Kidney epithelial cell (primary cell): ENCODE data around the gene UGT2A2. TPM values are rescaled to one million over a fixed set of nuclear protein-coding genes. Genes with fewer than 3 reads are reported as not detected.

Experiments used
- DNase-seq: peaks from one replicate; pipeline ENCODE4 v3.0.0-alpha.2; 2010; ENCODE audit warnings: low read depth
- H3K27me3 ChIP-seq: 2 replicates; pipeline ENCODE4 v1.6.0; 2011; ENCODE audit warnings: low read length; ENCODE audit not compliant: control insufficient read depth, insufficient read depth
- H3K36me3 ChIP-seq: 2 replicates; pipeline ENCODE4 v1.5.1; 2011; ENCODE audit warnings: low read length; ENCODE audit not compliant: control insufficient read depth, insufficient read depth
- H3K4me3 ChIP-seq: 2 replicates; pipeline ENCODE4 v1.5.1; 2011; ENCODE audit warnings: low read depth, mild to moderate bottlenecking, control low read depth, low read length
- CTCF ChIP-seq: IDR thresholded peaks from 2 replicates; pipeline ENCODE4 v1.5.1; 2011; ENCODE audit warnings: mild to moderate bottlenecking, moderate library complexity, low read length, control low read depth, inconsistent platforms; ENCODE audit not compliant: insufficient read depth, poor library complexity, severe bottlenecking
- total RNA-seq: library from RNA; depleted of rRNA; stranded (reverse); fragments of >200 nt; gene quantifications from 2 replicates; pipeline ENCODE4 v1.2.3, GENCODE V29; 2015

UGT2A2 gene
- total RNA-seq, 1 donor from 2014 or later = not detected

GRCh38 chr4:69589884-69590283, 49.6 kb downstream of the UGT2A2 start:
- Histone ChIP-seq H3K4me3 (no peak overlapping the region), H3K27me3 (no peaks in the 10 kb centered on the region), H3K36me3 (no peaks in the 10 kb centered on the region)
- DNase-seq = no peak
- TF ChIP-seq CTCF = no peak

GRCh38 chr4:69584135-69584534, 55.3 kb downstream of the UGT2A2 start:
- no peak for TF ChIP-seq CTCF
- H3K27me3 ChIP-seq = no peaks in the 10 kb centered on the region
- no peaks in the 10 kb centered on the region for H3K36me3 ChIP-seq
- no peak overlapping the region for H3K4me3 ChIP-seq
- DNase-seq = no peak

- Histone ChIP-seq H3K27me3 (no peaks in the 10 kb centered on the region), H3K36me3 (no peaks in the 10 kb centered on the region), H3K4me3 (no peak overlapping the region)
- TF ChIP-seq CTCF = no peak
- no peak for DNase-seq
These were observed 55.9 kb downstream of the UGT2A2 start for GRCh38 chr4:69583543-69583942.

- no peak for TF ChIP-seq CTCF
- Histone ChIP-seq H3K27me3 (no peaks in the 10 kb centered on the region), H3K4me3 (no peak overlapping the region), H3K36me3 (no peaks in the 10 kb centered on the region)
- no peak for DNase-seq
These were observed 62.2 kb downstream of the UGT2A2 start for GRCh38 chr4:69577245-69577644.

- H3K36me3 ChIP-seq = no peaks in the 10 kb centered on the region
- no peak for TF ChIP-seq CTCF
- no peak overlapping the region for H3K4me3 ChIP-seq
- no peaks in the 10 kb centered on the region for H3K27me3 ChIP-seq
- no peak for DNase-seq
These were observed 63.1 kb downstream of the UGT2A2 start for GRCh38 chr4:69576251-69576877.

GRCh38 chr4:69568787-69569186, 70.7 kb downstream of the UGT2A2 start:
- TF ChIP-seq CTCF = no peak
- no peak for DNase-seq
- Histone ChIP-seq H3K36me3 (no peaks in the 10 kb centered on the region), H3K4me3 (no peak overlapping the region), H3K27me3 (no peaks in the 10 kb centered on the region)
